Neural progenitor cell (in vitro differentiated cells): Measurements from ENCODE around the gene SCRN1. TPM values are rescaled to one million over a fixed set of nuclear protein-coding genes. Genes with fewer than 3 reads are reported as not detected.

ENCODE experiments used
- DNase-seq: peaks from one replicate; pipeline ENCODE4 v3.0.0-alpha.2; 2016; ENCODE audit warnings: low spot score
- H2AFZ ChIP-seq: fragments of 200-600 bp; sonication (generic); replicated peaks from 2 replicates; pipeline ENCODE4 v1.6.1; 2016; ENCODE audit warnings: antibody characterized with exemption
- H3F3A ChIP-seq: fragments of 200-600 bp; sonication (generic); 2 replicates; pipeline ENCODE4 v1.6.1; 2016; ENCODE audit warnings: antibody characterized with exemption, low read depth
- H3K27ac ChIP-seq: fragments of 200-600 bp; sonication (generic); 2 replicates; pipeline ENCODE4 v1.5.1; 2016; ENCODE audit warnings: mild to moderate bottlenecking
- H3K27me3 ChIP-seq: fragments of 200-600 bp; sonication (generic); 2 replicates; pipeline ENCODE4 v1.6.1; 2016; ENCODE audit warnings: mild to moderate bottlenecking, moderate library complexity
- H3K36me3 ChIP-seq: fragments of 200-600 bp; sonication (generic); 2 replicates; pipeline ENCODE4 v1.5.1; 2016
- H3K4me1 ChIP-seq: fragments of 200-600 bp; sonication (generic); 2 replicates; pipeline ENCODE4 v1.6.1; 2016; ENCODE audit warnings: mixed run types
- H3K4me2 ChIP-seq: fragments of 200-600 bp; sonication (generic); 2 replicates; pipeline ENCODE4 v1.6.1; 2016
- H3K4me3 ChIP-seq: fragments of 200-600 bp; sonication (generic); 2 replicates; pipeline ENCODE4 v1.5.1; 2016
- H3K79me2 ChIP-seq: fragments of 200-600 bp; sonication (generic); 2 replicates; pipeline ENCODE4 v1.6.1; 2016; ENCODE audit warnings: low read depth
- H3K9ac ChIP-seq: fragments of 200-600 bp; sonication (generic); 2 replicates; pipeline ENCODE4 v1.6.1; 2016
- H3K9me3 ChIP-seq: fragments of 200-600 bp; sonication (generic); 2 replicates; pipeline ENCODE4 v1.5.1; 2016; ENCODE audit warnings: low read depth
- H4K20me1 ChIP-seq: fragments of 200-600 bp; sonication (generic); 2 replicates; pipeline ENCODE4 v1.6.1; 2016; ENCODE audit warnings: low read depth
- H3K27ac Mint-ChIP-seq: 3 replicates; pipeline ENCODE4 v1.8.0; 2021; ENCODE audit warnings: mixed read lengths
- H3K27me3 Mint-ChIP-seq: 2 replicates; pipeline ENCODE4 v1.8.0; 2022; ENCODE audit warnings: low read depth, mild to moderate bottlenecking, inconsistent platforms, moderate library complexity, mixed read lengths; ENCODE audit not compliant: insufficient read depth
- H3K36me3 Mint-ChIP-seq: 3 replicates; pipeline ENCODE4 v1.8.0; 2021; ENCODE audit warnings: mixed read lengths
- H3K4me1 Mint-ChIP-seq: 3 replicates; pipeline ENCODE4 v1.8.0; 2021; ENCODE audit warnings: mixed read lengths
- H3K4me3 Mint-ChIP-seq: 3 replicates; pipeline ENCODE4 v1.8.0; 2021; ENCODE audit warnings: mild to moderate bottlenecking, moderate library complexity, mixed read lengths
- H3K9me3 Mint-ChIP-seq: 3 replicates; pipeline ENCODE4 v1.8.0; 2020; ENCODE audit warnings: mixed read lengths
- CTCF ChIP-seq: fragments of 200-600 bp; sonication (generic); IDR thresholded peaks from 2 replicates; pipeline ENCODE4 v1.5.1; 2017; ENCODE audit warnings: antibody characterized with exemption, mild to moderate bottlenecking
- EZH2 ChIP-seq: fragments of 200-600 bp; sonication (generic); IDR thresholded peaks from 2 replicates; pipeline ENCODE4 v1.6.1; 2017; ENCODE audit warnings: antibody characterized with exemption, mild to moderate bottlenecking, moderate library complexity
- EZH2phosphoT487 ChIP-seq: fragments of 200-600 bp; sonication (generic); IDR thresholded peaks from 2 replicates; pipeline ENCODE4 v1.6.1; 2017; ENCODE audit warnings: antibody characterized with exemption
- total RNA-seq: library from RNA; depleted of rRNA; stranded (reverse); fragments of >200 nt; gene quantifications from 2 replicates; pipeline ENCODE4 v1.2.3, GENCODE V29; 2015; ENCODE audit warnings: low replicate concordance

The SCRN1 gene
- total RNA-seq, 1 donor from 2014 or later, result 106 TPM

- H3K9me3 Mint-ChIP-seq, result no peaks in the 10 kb centered on the region
- H3K27ac ChIP-seq, result no peak overlapping the region
- no peaks in the 10 kb centered on the region for H3K9me3 ChIP-seq
- no peak overlapping the region for H3K27ac Mint-ChIP-seq
- no peaks in the 10 kb centered on the region for H3K27me3 ChIP-seq
- peaks cover 19% of the 10 kb centered on the region for H3K4me1 ChIP-seq
- no peak overlapping the region for H3K4me2 ChIP-seq
- H3K4me3 Mint-ChIP-seq, result no peak overlapping the region
- peaks cover 28% of the 10 kb centered on the region for H3K4me1 Mint-ChIP-seq
- DNase-seq, result no peak
- H3K27me3 Mint-ChIP-seq, result no peaks in the 10 kb centered on the region
- TF ChIP-seq CTCF, result no peak
- no peak for TF ChIP-seq EZH2phosphoT487
- no peak for TF ChIP-seq EZH2
- no peaks in the 10 kb centered on the region for H4K20me1 ChIP-seq
- peaks cover 12% of the 10 kb centered on the region for H3K36me3 Mint-ChIP-seq
- H3K36me3 ChIP-seq, result no peaks in the 10 kb centered on the region
- no peaks in the 10 kb centered on the region for H3K79me2 ChIP-seq
- H2AFZ ChIP-seq, result no peak overlapping the region
- no peak overlapping the region for H3K9ac ChIP-seq
- no peak overlapping the region for H3K4me3 ChIP-seq
- peaks cover 11% of the 10 kb centered on the region for H3F3A ChIP-seq
These were observed 33.4 kb upstream of the SCRN1 start for GRCh38 chr7:30022991-30023390.

- no peak overlapping the region for H3K27ac ChIP-seq
- H2AFZ ChIP-seq, result no peak overlapping the region
- no peaks in the 10 kb centered on the region for H3K9me3 Mint-ChIP-seq
- H3K9ac ChIP-seq, result no peak overlapping the region
- no peaks in the 10 kb centered on the region for H3K27me3 Mint-ChIP-seq
- H3K36me3 ChIP-seq, result no peaks in the 10 kb centered on the region
- TF ChIP-seq CTCF, result no peak
- TF ChIP-seq EZH2, result no peak
- no peak for TF ChIP-seq EZH2phosphoT487
- no peaks in the 10 kb centered on the region for H3K79me2 ChIP-seq
- no peaks in the 10 kb centered on the region for H3K27me3 ChIP-seq
- no peak overlapping the region for H3K27ac Mint-ChIP-seq
- H3K36me3 Mint-ChIP-seq, result peaks cover 18% of the 10 kb centered on the region
- H4K20me1 ChIP-seq, result no peaks in the 10 kb centered on the region
- H3K4me1 Mint-ChIP-seq, result peaks cover 17% of the 10 kb centered on the region
- no peaks in the 10 kb centered on the region for H3K9me3 ChIP-seq
- H3K4me2 ChIP-seq, result no peak overlapping the region
- H3K4me1 ChIP-seq, result peaks cover 8% of the 10 kb centered on the region
- no peaks in the 10 kb centered on the region for H3F3A ChIP-seq
- DNase-seq, result no peak
- H3K4me3 Mint-ChIP-seq, result no peak overlapping the region
- H3K4me3 ChIP-seq, result no peak overlapping the region
These were observed 30.9 kb upstream of the SCRN1 start for GRCh38 chr7:30020535-30020934.

GRCh38 chr7:30019960-30020359, 30.4 kb upstream of the SCRN1 start:
- no peaks in the 10 kb centered on the region for H3K9me3 Mint-ChIP-seq
- no peaks in the 10 kb centered on the region for H3K27me3 Mint-ChIP-seq
- peaks cover 11% of the 10 kb centered on the region for H3K4me1 Mint-ChIP-seq
- no peak overlapping the region for H3K27ac Mint-ChIP-seq
- Histone ChIP-seq H3K9ac (no peak overlapping the region), H3K4me1 (peaks cover 5% of the 10 kb centered on the region), H3K79me2 (no peaks in the 10 kb centered on the region), H2AFZ (no peak overlapping the region), H3F3A (no peaks in the 10 kb centered on the region), H3K4me2 (no peak overlapping the region), H3K27ac (no peak overlapping the region), H3K27me3 (no peaks in the 10 kb centered on the region), H4K20me1 (no peaks in the 10 kb centered on the region), H3K4me3 (no peak overlapping the region), H3K9me3 (no peaks in the 10 kb centered on the region), H3K36me3 (no peaks in the 10 kb centered on the region)
- no peak for TF ChIP-seq EZH2phosphoT487
- no peak for DNase-seq
- H3K36me3 Mint-ChIP-seq, result peaks cover 18% of the 10 kb centered on the region
- H3K4me3 Mint-ChIP-seq, result no peak overlapping the region

GRCh38 chr7:30019387-30019786, 29.8 kb upstream of the SCRN1 start:
- Mint-ChIP-seq H3K4me1 (peaks cover 7% of the 10 kb centered on the region), H3K27me3 (no peaks in the 10 kb centered on the region), H3K36me3 (peaks cover 18% of the 10 kb centered on the region), H3K27ac (no peak overlapping the region), H3K9me3 (no peaks in the 10 kb centered on the region), H3K4me3 (no peak overlapping the region)
- H3K4me3 ChIP-seq, result no peak overlapping the region
- H3K79me2 ChIP-seq, result no peaks in the 10 kb centered on the region
- H4K20me1 ChIP-seq, result no peaks in the 10 kb centered on the region
- no peak overlapping the region for H3K27ac ChIP-seq
- no peak for DNase-seq
- peaks cover 5% of the 10 kb centered on the region for H3K4me1 ChIP-seq
- TF ChIP-seq EZH2, result no peak
- TF ChIP-seq CTCF, result no peak
- TF ChIP-seq EZH2phosphoT487, result no peak
- no peaks in the 10 kb centered on the region for H3F3A ChIP-seq
- H3K36me3 ChIP-seq, result no peaks in the 10 kb centered on the region
- H2AFZ ChIP-seq, result no peak overlapping the region
- no peaks in the 10 kb centered on the region for H3K27me3 ChIP-seq
- H3K9ac ChIP-seq, result no peak overlapping the region
- H3K4me2 ChIP-seq, result no peak overlapping the region
- H3K9me3 ChIP-seq, result no peaks in the 10 kb centered on the region
